ENCODE data around the gene EEF1G. TPM values are rescaled to one million over a fixed set of nuclear protein-coding genes. Genes with fewer than 3 reads are reported as not detected.

The EEF1G gene
- total and polyA plus RNA-seq, 2 of the 13 experiments (the other 11 are each of a cell fraction or from before 2014, with no cell fraction given): 1,787 to 2,144 TPM

DNA sequence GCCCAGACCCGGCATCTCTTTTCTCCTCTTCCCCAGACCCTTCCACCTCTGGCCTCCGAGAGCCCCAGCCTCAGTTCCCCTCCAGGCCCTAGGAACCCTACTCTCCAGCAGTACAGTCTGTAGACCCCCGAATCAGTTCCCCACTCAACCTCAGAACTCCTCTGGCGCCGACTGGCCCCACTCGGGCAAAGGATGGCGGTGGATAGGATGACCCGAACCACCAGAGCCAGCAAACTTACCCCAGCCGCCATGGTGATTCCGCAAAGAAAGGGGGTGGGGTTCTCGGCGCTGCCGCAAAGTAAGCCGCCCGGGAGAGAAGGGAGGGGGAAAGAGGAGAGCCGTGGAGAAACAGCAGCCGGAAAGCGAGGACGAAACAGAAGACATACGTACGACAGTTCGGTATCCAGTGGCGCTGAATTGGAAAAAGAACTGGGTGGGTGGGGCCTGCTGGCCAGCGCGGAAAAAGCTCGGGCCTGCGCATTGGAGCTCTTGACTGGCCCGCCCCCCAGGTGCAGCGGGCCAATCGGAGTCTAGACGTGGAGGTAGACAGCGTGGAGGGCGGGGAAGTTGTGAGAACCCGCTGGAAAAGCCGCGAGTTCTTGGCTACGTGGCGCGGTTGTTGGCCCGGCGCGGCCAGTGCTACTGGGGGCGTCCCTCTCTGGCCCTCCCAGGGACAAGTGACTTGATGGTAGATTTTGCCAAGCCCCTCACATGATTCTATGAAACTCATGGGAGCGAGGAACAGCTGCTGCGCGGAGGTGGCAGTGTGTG lies at the start of gene EEF1G (continued):
- TF ChIP-seq, protein P1, sequence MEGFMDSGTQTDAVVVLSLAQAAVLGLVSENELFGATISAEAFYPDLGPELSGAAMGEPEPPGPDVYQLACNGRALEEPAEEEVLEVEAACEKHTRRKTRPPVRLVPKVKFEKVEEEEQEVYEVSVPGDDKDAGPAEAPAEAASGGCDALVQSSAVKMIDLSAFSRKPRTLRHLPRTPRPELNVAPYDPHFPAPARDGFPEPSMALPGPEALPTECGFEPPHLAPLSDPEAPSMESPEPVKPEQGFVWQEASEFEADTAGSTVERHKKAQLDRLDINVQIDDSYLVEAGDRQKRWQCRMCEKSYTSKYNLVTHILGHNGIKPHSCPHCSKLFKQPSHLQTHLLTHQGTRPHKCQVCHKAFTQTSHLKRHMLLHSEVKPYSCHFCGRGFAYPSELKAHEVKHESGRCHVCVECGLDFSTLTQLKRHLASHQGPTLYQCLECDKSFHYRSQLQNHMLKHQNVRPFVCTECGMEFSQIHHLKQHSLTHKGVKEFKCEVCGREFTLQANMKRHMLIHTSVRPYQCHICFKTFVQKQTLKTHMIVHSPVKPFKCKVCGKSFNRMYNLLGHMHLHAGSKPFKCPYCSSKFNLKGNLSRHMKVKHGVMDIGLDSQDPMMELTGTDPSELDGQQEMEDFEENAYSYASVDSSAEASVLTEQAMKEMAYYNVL (CRISPR knock-in tag; IDR thresholded peaks at IDR 0.05; ENCODE audit: borderline replicate concordance): peak; percentile 29; the same call in 1 of the 2 replicates
- TF ChIP-seq, protein P2, sequence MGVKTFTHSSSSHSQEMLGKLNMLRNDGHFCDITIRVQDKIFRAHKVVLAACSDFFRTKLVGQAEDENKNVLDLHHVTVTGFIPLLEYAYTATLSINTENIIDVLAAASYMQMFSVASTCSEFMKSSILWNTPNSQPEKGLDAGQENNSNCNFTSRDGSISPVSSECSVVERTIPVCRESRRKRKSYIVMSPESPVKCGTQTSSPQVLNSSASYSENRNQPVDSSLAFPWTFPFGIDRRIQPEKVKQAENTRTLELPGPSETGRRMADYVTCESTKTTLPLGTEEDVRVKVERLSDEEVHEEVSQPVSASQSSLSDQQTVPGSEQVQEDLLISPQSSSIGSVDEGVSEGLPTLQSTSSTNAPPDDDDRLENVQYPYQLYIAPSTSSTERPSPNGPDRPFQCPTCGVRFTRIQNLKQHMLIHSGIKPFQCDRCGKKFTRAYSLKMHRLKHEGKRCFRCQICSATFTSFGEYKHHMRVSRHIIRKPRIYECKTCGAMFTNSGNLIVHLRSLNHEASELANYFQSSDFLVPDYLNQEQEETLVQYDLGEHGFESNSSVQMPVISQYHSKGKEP (CRISPR knock-in tag; IDR thresholded peaks at IDR 0.05): no peak
- peak; percentile 65; the same call in 1 of the 2 replicates for TF ChIP-seq ZNF878 (CRISPR knock-in tag; IDR thresholded peaks at IDR 0.05)
- peak; percentile 58; the same call in 1 of the 2 replicates for TF ChIP-seq ZSCAN25 (CRISPR knock-in tag; IDR thresholded peaks at IDR 0.05)
- TF ChIP-seq HOXA3 (CRISPR knock-in tag; IDR thresholded peaks at IDR 0.05): peak; percentile 14; the same call in 1 of the 2 replicates
- no peak for TF ChIP-seq FOXJ3 (CRISPR knock-in tag; IDR thresholded peaks at IDR 0.05; ENCODE audit: borderline replicate concordance)
- TF ChIP-seq GLI4 (CRISPR knock-in tag; IDR thresholded peaks at IDR 0.05; ENCODE audit: borderline replicate concordance): peak; percentile 68; the same call in 1 of the 2 replicates
- 0 out of 2 replicates have a peak, but pooled peaks have one; percentile 41 for TF ChIP-seq ZNF3 (CRISPR knock-in tag; IDR thresholded peaks at IDR 0.05)
- peak; percentile 79 for TF ChIP-seq ZMYM4 (CRISPR knock-in tag; IDR thresholded peaks at IDR 0.05)
- peak; percentile 89; the same call in 1 of the 2 replicates for TF ChIP-seq ZNF547 (CRISPR knock-in tag; IDR thresholded peaks at IDR 0.05)
- TF ChIP-seq AHR (CRISPR knock-in tag; IDR thresholded peaks at IDR 0.05): 0 out of 2 replicates have a peak, but pooled peaks have one; percentile 43
- peak; percentile 36; the same call in 1 of the 2 replicates for TF ChIP-seq RXRB (CRISPR knock-in tag; IDR thresholded peaks at IDR 0.05; ENCODE audit: borderline replicate concordance)
- TF ChIP-seq, protein P3, sequence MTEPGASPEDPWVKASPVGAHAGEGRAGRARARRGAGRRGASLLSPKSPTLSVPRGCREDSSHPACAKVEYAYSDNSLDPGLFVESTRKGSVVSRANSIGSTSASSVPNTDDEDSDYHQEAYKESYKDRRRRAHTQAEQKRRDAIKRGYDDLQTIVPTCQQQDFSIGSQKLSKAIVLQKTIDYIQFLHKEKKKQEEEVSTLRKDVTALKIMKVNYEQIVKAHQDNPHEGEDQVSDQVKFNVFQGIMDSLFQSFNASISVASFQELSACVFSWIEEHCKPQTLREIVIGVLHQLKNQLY (CRISPR knock-in tag; IDR thresholded peaks at IDR 0.05): 0 out of 2 replicates have a peak, but pooled peaks have one; percentile 10
- TF ChIP-seq, protein P4, sequence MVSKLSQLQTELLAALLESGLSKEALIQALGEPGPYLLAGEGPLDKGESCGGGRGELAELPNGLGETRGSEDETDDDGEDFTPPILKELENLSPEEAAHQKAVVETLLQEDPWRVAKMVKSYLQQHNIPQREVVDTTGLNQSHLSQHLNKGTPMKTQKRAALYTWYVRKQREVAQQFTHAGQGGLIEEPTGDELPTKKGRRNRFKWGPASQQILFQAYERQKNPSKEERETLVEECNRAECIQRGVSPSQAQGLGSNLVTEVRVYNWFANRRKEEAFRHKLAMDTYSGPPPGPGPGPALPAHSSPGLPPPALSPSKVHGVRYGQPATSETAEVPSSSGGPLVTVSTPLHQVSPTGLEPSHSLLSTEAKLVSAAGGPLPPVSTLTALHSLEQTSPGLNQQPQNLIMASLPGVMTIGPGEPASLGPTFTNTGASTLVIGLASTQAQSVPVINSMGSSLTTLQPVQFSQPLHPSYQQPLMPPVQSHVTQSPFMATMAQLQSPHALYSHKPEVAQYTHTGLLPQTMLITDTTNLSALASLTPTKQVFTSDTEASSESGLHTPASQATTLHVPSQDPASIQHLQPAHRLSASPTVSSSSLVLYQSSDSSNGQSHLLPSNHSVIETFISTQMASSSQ (IDR thresholded peaks at IDR 0.05; ENCODE audit: low read depth): no peak
- TF ChIP-seq, protein P4 (CRISPR knock-in tag; IDR thresholded peaks at IDR 0.05; ENCODE audit: borderline replicate concordance): peak; percentile 49; the same call in 1 of the 2 replicates
- 0 out of 2 replicates have a peak, but pooled peaks have one; percentile 9 for TF ChIP-seq ZNF564 (CRISPR knock-in tag; IDR thresholded peaks at IDR 0.05)
- TF ChIP-seq ZKSCAN8 (CRISPR knock-in tag; IDR thresholded peaks at IDR 0.05; ENCODE audit: borderline replicate concordance): peak; percentile 68; the same call in 1 of the 2 replicates
- peak; percentile 81 for TF ChIP-seq MED8 (CRISPR knock-in tag; IDR thresholded peaks at IDR 0.05; ENCODE audit: insufficient replicate concordance)
- TF ChIP-seq LCORL (IDR thresholded peaks at IDR 0.05): no peak
- TF ChIP-seq LCORL (CRISPR knock-in tag; IDR thresholded peaks at IDR 0.05): no peak; the same call in none of the 2 replicates

All from HepG2 (cell line).